HG03103 (cell line): Measurements from ENCODE around the gene CHN1.

Experiments used
- ATAC-seq: cut with Tn5 transposase; IDR thresholded peaks from one replicate; pipeline ENCODE4 v1.9.1; 2021; ENCODE audit warnings: low read depth; ENCODE audit not compliant: unreplicated experiment

The CHN1 gene

DNA sequence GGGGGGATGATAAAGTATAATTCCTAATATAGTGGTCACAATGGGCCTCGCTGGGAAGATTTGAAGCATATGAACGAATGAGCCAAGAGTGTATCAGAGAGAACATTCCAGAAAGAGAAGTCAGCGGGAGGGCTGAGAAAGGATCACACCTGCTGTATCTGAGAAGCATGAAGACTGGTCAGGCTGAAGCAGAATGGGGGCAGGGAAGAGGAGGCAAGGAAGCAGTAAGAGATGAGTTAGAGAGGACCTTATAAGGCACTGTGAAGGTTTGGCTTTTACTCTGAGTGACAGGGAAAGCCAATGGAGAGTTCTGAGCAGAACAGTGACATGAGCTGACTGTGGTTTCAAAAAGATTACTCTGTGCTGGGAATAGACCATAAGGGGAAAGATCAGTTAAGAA is 73.5 kb downstream of the CHN1 start:
- no peak for ATAC-seq

DNA sequence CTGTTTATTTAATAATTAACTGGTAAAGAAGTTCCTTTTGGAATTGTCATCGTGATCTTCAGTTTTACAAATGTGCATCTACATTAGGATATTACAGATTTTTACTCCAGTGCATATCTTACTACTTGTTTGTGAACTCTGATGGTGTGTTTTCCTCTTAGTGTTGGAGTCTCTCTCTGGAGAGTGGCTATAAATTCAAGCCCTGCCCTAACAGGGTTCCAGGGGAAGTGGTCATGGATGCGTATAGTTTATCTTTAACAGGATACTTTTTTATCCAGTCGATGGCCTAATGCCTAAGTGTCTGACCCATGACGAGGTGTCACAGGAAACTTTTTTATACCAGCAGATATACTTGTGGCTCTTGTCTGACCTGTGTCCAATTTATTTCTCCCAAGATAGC is 75.4 kb downstream of the CHN1 start:
- ATAC-seq, result no peak

DNA sequence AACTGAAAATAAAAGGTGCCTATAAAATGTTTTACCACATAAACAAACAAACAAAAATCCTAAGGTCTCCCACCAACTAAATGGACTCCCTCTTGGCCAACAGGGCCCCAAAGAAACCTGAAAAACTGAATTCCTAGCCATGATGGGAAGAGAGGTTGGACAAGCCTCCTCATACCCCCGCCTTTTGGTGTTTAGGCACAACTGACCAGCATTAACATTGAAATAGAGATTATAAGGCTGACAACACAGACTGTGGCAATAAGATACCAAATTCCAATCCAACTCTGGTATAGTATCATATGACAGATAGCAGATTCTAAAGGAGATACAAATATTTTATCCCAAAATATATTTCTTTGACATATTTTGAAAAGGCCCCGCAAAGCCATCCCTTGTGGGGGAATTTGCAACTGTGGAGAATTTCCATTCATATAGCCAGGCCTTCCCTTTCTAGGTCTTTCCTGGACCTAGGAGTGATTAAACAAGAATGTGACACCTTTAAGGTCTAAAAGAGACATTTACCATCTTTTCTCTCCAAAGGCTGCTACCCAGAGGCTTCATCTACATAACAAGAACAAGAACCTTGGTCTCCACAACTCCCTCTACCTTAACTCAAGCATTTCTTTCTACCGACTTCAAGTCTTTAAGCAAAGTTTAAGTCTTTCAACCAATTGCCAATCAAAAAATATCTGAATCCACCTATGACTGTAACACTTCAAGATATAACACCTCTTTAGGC is 80.0 kb downstream of the CHN1 start:
- ATAC-seq, result no peak

DNA sequence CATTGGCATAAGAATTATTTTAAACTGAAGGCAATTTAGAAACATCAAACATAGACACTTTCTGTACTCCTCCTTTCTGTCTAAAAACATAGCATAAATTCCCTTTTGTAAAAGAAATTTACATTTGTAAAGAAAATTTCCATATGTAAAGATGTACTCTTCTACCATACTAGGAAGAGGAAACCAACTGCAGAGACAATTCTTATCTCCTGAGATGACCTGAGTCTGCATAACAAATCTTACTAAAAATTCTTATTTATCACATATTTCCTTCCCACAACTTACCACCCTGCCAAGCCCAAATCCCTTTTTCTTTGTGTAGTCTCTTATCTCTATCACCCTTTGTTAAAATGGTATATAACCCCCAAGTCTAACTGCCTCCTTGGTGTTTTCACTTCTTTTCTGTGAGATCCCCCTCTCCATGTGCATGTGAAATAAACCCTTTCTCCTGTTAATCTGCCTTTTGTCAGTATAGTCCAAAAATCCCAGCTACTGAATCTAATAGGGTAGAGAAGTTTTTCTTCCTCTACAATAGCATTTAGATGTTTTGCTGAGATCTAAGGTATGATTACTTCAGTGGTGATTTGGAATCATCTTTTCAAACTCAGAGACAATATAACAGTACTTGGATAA is 81.0 kb downstream of the CHN1 start:
- no peak for ATAC-seq

DNA sequence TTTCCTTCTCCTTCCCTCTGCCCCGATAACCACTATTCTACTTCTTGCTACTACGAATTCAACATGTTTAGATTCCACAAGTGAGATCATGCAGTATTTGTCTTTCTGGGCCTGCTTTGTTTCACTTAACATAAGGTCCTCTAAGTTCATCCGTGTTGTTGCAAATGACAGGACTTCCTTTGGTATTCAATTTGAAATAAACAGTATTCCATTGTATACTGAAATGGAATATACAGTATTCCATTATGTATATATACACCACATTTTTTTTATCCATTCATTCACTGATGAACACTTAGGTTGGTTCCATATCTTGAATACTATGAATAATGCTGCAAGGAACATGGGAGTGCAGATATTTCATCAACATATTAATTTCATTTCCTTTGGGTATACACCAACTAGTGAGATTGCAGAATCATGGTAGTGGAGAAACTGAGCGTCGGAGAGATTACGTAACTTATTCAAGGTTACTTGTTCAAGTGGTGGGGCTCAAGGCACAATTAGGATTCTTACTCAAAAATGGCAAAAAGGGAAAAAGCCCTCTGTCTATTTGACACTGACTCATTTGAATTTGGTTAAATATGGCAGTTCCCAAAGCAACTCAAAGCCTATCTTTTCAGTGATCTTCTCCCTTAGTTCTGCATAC is 85.1 kb downstream of the CHN1 start:
- ATAC-seq, result no peak

DNA sequence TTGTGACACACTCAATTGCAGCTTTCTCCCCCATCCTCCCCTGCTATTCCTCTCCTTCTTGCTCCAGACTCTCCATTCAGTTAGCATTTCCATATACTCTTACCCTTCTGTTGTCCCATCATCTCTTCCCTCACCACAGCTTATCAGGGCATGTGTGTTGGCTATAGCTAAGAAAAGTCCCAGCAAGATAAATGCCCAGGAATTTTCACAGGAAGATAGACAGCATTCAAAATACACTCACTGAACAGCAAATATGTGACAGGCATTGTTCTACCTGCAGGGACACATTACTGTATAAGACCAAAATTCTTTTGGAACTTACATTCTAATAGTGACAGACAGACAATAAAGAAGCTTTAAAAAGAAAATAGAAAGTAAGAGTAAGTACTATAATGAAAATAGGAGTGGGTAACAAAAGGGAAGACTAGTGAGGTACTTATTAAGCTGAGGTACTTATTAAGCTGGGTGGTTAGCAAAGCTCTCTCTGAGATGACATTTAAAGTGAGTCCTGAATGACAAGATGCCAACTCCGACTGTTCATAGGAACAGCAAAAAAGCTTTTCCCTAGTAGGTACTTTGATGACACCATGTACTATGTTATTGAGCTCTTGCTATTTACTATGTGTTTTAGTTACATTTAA is 86.2 kb downstream of the CHN1 start:
- ATAC-seq, result no peak

DNA sequence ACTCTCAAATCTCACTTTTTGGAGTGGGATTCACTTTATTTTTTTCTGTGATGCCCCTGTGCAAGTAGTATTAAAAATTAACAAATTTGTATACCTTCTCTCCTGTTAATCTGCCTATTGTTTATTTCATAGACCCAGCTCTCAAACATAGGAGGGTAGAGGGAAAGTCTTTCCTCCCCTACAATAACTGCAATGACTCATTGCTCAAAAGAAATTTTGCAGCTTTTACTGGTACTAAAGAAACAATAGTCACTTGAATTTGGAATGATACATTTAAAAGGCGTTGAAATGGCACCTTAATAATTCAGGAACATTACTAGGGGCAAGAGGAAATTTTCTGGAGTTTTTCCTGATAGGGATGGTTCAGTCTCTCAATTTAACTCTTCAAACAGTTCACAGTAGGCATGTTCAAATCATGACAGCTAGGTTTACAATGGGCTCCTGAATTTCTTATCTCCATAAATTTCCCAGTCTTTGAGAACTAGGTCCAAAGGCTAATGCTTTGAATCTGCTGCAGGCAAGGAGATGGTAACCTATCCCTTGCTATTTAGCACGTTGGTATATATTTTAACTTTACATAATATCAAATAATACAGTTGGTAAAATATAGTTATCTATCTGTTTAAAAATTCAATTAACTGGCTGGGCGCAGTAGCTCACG is 88.8 kb downstream of the CHN1 start:
- no peak for ATAC-seq

DNA sequence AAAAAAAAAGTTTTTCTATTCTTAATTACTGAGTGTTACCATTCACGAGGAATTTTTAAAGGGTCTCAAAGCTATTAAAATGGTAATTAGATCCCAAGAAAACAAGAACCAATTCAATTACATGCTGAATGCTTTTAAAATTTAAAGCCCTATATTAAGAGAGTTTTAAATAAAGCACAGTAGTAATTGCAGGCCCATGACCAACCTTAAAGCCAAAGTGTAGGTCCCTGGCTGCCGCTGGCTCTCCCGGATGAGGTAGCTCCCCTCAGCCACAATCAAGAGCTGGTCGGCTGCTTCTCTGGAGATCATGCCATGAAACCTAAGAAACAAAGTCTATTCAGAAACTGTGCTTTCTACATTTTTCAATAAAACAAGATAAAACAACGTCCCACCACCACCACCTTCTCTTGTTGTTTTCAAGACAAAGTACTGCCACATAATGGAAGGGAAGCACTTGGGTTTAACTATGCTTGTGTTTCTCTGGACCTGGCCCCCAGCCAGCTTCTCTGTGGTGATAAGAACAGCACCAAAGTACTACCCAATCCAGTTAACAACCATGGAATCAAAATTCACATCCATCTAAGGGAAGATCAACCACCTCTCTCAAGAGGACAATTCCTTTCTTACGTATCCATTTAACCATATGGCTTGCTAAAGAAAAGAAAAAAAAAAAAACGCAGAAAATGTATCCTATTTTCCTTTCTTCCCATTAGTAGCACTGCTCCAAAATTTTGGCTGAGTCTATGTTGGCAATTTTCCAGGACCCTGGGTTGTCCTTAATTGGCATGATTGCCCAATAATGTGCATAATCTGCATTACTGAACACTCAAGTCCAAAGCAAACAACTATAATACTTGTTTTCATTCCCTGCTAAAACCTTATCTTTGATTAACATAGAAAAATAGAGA is 90.1 kb downstream of the CHN1 start:
- ATAC-seq, result no peak

DNA sequence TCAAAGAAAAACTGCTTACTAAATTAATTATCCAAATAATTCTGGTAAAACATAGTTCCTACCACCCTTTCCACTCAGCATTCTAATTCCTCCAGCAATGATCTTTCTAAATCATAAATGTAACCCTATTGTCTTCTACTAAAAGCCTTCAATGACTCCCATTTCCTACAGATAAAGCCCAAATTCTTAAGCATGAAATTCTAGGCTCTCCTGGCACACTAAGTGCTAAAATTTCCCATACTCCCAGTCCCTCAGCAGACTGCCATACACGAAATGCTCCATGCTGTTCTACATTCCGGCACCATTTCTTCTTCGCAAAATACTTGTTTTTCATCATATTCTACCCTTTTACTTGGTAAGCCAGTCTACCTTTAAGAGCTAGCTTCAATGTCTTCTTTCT is 96.9 kb downstream of the CHN1 start:
- ATAC-seq, result no peak

DNA sequence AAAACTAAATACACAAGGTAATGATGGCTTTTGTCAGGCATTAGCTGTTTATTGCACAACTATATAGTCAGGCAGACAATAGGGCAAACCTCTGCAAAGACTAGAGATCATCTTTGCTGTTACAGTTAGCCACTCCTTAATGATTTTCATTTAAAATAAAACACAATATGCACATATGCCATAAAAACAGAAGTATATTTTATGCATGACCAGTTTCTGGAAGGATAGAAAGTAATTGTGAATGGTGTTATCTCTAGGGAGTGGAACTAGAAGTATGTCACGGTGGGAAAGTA is 102.0 kb downstream of the CHN1 start:
- no peak for ATAC-seq

DNA sequence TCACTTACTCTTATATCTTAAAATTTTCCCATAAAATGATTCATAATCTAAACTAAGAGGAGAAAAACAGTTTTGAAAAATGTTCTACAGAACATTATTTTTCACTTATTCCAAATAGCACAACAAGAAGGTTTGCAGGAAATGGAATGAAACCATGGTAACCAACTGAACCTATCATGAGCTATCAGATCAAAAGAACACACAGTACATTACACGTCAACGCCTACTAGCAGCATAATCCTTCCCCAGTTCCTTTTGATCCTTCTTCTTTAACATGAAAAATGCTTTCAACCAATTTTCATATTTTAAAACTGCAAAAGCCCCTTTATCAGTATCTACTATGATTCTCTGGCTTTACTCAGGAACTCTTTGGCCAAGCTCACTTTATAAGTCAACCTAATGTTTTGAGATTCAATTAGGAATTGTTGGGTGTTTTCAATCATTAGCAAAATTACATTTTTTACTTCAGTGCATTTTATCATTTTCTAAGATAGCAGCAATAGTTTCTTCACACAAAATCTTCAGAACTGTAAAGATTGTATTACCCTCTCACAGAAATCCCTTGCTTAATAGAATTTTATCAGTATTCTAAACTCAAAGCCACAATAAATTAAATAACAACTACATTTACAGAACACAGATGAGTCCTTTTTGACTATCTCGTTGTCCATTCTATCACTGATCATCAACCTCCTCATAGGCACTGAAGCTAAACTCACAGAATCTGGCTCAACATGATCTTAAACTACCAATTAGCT is 102.5 kb downstream of the CHN1 start:
- no peak for ATAC-seq

DNA sequence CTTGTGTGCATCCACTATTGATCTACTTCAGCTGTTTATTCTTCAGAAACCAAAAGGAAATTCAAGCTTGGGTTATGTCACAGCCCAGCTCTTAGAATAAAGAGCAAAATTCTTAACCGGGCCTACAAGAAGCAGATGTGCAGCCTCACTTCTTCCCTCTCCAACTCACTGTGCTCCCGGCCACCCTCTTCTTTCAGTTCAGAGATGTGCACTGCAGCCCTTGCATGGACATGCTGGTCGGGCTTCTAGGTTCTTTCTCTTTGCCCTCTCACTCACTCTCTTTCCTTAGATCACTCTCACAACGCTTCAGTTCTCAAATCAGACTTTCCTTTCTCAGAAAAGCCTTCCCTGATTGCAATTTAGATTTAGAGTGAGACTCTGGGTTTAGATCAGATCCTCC is 104.1 kb downstream of the CHN1 start:
- ATAC-seq, result no peak

DNA sequence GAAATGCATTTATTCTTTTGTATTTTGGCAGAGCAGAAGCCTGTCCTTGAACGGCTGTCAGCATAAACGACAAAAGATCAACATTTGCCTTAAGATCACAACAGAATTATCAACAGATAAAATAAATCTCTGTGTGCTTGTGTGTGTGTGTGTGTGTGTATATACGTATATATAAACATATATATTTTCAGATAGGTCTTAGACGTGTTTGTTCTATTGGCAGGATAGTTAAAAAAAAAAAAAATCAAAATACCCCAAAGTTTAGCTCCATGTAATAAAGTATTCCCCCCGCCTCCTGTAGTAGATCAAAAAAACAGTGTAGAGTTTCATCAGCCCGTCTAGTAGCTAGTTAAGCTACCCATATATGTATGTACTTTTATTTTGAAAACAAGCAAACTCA is 107.9 kb downstream of the CHN1 start:
- ATAC-seq, result no peak

DNA sequence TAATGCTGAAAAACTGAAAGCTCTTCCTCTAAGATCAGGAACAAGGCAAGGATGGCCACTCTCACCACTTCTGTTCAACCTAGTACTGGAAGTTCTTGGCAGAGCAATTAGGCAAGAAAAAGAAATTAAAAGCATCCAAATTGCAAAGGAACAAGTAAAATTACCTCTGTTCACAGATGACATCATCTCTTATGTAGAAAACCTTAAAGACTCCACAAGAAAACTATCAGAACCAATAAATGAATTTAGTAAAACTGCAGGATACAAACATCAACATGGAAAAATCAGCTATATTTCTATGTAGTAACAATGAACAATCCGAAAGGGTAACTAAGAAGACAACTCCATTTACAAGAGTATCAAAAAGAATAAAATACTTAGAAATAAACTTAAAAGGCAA is 112.2 kb downstream of the CHN1 start:
- no peak for ATAC-seq

DNA sequence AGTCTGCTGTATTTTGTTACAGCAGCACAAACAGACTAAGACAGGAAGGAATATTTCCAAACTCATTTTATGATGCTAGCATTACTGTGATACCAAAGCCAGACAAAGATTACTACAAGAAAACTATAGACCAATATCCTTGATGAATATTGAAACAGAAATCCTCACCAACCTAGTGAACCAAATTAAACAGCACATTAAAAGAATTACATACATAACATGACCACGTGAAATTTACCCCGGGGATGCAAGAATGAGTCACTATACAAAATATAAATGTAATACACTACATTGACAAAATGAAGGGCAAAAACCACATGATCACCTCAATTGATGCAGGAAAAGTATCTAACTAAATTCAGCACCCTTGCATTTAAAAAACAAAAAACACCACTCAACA is 112.6 kb downstream of the CHN1 start:
- ATAC-seq, result no peak

DNA sequence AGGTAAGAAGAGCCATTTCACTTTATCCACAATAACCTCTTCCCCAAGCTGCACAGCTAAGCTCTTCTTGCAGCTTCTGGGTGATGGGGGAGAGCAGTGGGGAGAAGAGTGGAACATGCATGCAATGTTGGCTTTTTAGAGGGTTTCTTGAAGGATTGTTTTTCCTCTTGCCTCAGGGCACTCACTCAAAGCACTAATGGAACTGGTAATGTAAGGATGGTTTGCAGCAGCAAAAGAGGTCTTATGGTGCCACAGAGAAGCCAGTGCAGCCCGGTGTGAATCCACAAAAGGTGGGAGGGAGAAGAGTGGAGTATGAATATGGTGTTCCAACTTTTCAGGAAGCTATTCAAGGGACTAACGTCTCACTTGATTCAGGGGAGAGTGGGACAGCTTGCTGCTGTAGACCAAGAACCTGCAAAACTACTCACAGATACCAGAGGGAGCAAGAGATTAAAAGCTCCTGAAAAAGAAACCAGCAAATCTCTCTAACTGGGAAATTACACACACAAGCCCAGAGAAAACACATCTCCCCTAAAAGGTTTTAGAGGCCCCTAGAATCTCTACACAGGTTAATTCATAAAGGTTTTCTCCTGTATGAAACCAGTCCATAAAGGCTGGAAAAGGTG is 116.4 kb downstream of the CHN1 start:
- ATAC-seq, result no peak

DNA sequence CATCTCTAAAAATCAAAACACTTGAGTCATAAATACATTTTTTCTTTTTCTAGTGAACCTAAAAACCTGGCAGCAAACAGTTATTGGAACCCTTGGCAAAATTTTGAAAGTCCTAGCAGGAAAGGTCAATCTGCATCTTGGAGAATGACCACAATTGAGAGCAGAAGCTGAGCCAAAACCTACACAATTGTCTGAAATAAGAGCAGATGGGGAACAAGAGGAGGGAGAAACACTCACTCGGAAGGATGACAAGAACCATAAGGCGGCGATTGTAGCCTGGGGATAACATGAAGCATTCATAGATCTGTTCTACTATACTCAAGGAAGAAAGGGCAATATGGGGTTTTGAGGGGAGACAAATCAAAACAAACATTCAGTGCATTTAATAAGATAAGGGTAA is 117.0 kb downstream of the CHN1 start:
- no peak for ATAC-seq

DNA sequence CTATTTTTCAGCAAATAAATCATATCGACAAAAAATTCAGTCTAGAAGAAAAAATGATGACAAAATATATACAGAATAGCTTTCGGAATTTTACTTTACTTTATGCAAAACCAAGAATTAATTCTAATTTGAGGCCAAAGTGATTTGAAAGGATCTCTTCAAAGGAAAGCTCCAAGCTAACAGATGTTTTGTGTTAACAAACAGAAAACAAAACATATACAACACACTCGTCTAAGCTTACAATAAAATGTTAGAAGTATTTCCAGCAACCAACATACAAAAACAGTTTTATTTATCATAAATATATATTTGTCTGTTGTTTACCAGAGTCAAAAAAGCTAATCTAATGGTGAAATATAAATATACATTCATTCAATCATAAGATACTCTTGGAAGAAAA is 122.8 kb downstream of the CHN1 start:
- ATAC-seq, result no peak

DNA sequence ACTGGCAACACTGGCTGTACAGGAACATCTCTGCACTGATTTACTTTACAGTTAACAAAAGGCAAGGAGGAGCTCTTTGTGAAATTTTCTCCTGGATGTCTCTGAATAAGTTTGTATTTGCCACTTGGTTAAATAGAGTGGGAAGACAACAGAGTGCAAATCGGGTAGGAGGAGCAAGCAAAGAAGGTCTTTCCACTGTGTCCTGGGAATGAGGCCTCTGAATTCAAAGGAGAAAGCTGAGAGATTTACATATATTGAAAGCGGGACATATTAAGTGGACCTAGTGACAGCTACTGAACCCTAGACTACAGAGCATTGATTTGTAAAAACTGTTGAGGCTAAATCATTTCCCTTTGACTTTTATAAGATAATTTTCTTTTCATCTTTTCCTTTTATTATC is 123.5 kb downstream of the CHN1 start:
- no peak for ATAC-seq
